Daoy (cell line): ENCODE results near the gene CCNQ. TPM values are rescaled to one million over a fixed set of nuclear protein-coding genes. Genes with fewer than 3 reads are reported as not detected.
"Not testable (repeated sequence)": the region's sequence is repeated elsewhere in the genome, so short reads cannot be mapped to it uniquely, and the experiment has no call there.

ENCODE experiments used
- DNase-seq: peaks from one replicate; pipeline ENCODE4 v3.0.0-alpha.2; 2015; ENCODE audit warnings: low read depth
- total RNA-seq: library from RNA; depleted of rRNA; stranded (reverse); fragments of >200 nt; shearing (Covaris generic); gene quantifications from 2 replicates; pipeline ENCODE4 v1.2.3, GENCODE V29; 2014

Gene CCNQ
- total RNA-seq, 1 experiment from 2014 or later: 41.5 TPM

DNA sequence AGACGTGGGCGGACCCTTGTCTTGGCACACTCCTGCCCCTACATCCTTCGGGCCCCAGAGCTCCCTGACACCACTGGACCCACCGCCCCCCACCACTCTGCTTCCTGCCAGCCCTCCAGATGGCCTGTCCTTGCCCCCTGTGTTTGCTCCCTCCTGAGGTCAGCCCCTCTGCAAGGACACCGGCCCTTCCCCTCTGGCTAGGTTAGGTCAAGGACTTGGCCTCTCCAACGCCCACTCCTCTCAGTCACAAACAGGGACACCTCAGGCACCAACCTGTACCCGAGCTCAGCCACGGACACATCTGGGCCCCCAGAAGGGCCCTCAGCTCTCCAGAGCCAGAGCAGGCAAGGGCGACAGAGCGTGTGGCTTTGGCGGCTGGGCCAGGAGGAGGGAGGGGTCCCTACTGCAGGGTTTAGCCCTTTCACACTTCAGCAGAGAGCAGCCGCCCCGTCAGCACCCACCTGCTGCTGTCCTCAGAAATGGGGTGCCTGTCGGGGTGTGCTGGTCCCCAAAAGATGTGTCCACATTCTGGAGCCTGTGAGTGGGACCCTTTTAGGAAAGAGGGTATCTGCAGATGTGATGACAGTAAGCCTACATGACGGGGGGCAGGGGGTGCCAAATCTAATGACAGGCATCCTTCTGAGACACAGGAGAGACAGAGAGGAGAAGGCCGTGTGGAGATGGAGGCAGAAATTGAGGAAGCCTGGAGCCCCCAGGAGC lies 24.5 kb upstream of the CCNQ start:
- DNase-seq: no peak

DNA sequence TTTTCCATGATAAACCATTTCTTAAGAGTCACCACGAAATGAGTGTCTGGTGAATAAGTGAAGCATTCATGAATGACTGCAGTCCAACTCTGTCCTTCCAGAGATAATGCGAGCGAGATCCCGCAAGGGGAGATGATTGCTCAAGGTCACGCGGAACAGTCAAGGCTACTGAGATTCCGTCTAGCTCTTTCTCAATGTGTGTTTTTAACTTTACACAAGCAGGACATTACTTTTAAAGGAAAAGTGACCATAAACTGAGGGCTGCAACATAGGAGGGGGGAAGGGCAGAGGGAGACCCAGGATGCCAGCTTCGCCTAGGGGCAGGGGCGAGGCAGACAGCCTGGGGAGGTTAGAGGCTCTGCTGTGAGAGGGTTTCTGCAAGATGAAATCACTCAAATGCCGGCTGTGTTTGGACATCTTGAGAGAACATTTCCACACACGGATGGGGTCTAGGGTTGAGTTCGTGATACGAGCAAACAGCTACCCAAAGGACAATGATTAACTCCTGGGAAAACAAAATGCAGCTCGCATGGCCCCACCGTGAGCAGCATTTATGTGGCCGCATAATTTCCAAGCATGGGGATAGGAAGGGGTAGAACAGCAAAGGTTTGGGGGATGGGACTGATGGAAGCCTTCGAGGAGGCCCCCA lies 23.8 kb upstream of the CCNQ start:
- no peak for DNase-seq

DNA sequence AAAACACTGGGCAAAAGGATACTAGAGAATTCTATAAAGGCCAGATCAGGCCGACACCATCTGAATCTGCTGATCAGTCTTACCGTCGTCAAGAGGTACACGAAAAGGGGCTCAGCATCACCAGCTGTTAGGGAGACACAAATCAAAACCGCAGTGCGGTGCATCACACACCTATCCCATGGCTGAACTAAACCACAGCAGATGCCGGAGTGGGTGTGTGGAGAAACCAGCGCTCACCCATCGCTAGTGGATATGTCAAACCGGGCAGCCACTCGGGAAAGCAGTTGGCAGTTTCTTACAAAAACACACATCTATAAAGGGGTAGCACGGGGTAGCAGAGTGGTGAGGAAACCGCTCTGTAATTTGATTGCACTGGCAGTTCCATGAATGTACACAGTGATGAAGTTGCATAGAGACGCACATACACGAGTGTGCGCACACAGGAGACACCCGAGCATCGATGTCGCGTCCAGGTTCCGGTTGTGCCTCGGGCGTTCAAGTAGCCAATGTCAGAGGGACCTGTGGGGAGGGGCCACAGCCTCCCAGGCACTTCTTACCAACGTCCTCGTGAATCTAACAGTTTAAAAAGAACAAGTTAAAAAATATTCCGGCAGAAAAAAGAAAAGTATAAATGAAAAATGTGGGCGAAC lies 23.1 kb upstream of the CCNQ start:
- no peak for DNase-seq

DNA sequence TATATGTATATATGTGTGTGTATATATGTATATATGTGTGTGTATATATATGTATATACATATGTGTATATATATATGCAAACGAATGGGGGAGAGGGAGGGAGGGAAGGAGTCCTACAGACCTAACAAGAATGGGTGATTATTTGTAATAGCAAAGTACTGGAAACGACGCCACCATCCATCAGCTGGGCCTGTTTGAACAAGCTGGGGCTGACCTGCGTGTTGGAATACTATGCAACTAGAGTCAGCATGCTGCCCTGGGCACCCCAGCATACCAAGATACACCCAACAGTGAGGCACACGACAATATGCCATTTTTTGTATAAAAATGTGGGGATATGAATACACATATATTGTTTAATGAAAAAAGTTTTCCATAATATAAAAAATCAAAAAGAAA lies 21.6 kb upstream of the CCNQ start:
- no peak for DNase-seq

DNA sequence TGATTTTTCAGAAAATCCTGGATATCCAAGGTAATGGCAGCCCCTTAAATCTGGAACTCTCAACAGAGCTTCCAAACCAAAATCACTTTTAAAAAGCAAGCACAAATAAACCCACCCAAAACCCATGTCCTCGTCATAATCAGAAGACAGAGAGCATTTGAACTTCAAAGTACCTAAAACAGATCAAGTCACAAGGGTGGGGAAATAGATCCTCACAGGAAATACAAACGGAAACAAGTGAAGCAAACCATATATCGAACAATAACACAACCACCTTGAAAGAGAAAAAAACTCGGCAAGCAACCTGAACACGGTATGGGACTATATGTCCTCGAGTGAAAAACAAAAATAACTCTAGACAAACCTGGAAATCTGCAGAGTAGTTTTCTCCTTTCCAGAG lies 15.9 kb upstream of the CCNQ start:
- no peak for DNase-seq

DNA sequence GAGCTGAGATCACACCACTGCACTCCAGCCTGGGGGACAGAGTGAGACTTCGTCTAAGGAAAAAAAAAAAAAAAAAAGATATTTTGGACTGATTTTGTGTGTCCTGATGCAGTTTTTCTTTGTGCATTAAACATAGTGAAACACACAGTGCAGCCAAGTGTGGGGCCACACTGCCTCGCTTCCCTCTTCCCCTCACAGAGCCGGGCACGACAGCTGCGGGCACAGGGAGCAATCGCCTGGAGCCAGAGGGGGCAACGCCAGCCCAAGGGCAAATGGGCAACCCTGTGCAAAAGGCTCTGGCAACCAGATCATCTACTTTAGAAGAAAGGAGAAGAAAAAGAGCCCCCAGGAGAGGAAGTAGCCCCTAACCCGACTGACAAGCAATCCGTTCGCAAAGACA lies 13.5 kb upstream of the CCNQ start:
- DNase-seq: no peak

DNA sequence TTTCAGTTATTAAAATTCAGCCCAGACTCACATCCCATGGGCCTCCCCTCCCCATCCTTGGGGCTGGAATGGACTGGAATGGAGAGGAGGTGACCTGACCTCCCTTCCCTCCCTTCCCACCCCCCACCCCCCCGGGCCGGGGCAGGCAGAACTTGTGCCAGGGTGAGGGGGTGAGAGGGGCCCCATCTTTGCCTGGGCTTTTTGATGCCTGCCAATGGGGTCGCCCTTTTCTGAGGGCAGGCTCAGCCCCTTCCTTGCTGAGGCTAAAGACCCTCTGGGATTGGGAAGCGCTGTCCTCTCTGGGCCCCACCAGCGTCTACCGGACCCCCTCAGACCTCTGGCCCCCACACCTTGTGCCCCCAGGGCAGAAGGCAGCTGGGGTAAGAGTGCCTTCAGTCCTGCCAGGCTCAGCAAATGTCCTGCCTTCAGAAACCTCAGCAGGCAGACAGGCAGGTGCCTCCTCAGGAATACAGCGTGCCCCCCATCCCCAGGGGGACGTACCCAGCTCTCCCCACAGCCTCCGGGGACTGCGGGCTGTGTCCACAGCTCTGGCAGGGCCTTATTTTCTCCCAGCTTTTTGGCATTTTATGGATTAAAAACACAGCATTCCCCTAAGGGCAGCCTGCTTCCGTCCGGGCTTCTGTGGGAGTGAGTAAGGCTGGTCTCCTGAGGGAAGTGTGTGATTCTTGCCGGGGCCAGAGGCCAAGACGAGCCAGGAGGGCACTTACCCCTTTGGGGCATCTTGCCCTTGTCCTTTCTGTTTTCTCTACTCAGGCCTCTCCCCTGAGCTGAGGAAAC lies 12.6 kb upstream of the CCNQ start:
- no peak for DNase-seq

DNA sequence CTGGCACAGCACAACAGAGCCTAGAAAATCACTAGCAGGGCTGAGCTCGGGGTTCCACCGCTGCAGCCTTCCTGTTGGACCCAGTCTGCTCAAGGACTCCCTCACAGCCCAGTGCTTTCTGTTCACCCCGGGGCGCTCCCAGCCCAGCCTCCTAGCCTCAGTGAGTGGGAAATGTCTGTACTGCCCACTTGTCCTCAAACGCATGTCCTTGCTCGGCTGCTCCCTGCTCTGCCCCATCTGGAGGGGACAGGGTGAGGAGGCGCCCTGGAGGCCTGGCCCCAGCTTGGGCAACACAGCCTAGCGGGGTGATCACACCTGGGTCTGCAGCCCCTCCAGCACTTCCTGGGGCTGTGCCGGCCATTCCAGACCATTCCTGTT lies 11.9 kb upstream of the CCNQ start:
- DNase-seq: no peak

DNA sequence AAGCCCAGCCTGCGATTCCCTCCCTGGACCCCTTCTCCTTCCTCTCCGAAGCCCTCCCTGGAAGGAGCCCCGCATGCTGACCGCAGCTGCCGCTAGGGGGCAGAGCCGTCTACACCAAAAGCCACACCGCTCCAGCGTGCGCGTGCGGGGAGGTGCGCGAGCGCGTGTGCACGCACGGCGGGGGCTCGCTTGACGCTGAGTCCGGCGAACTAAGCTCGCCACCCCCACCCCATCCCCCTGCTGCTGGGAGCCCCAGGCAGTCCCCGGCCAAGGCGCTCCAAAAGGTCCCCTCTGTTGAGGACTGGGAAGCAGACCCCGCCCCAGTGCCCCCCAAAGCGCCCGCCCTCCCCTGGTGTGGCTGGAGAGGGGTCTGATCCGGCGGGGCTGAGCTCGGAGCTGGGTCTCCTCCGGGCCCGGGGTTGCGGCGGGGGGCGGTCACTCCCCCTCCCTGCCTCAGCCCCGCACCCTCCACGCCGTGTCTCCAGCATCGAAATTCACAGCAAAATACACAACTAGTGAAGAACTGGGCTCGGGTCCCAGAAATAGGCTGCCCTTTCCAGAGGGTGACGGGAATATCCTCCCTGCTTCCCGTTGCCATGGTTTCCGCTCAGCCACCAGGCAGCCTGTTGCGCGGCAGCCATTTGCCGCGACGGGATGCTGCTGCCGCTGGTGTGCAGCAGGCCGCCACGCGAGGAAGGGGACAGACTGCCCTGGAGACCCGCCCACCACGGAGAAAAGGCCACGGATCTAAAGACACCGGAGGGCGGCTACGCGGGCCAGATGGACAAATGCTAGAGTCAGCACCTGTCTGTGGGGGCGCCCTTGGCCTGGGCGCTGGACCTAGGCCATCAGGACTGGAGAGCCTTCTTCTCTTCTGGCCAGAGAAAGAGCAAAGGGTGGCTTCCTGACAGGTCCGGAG lies 11.2 kb upstream of the CCNQ start:
- peak; percentile 75 for DNase-seq

DNA sequence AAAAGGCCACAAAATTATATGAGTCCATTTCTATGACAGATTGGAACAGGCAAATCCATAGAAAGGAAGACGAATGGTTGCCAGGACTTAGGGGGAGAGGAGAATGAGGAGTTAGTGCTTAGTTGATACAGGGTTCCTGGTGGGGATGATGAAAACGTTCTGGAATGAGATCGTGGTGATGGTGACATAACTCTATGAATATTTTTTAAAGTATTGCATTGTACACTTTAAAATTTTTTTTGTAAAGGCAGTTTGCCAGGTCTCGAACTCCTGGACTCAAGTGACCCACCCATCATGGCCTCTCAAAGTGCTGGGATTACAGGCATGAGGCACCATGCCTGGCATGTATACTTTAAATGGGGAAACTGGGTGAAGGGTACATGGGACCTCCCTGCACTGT lies 9.9 kb upstream of the CCNQ start:
- DNase-seq: no peak

DNA sequence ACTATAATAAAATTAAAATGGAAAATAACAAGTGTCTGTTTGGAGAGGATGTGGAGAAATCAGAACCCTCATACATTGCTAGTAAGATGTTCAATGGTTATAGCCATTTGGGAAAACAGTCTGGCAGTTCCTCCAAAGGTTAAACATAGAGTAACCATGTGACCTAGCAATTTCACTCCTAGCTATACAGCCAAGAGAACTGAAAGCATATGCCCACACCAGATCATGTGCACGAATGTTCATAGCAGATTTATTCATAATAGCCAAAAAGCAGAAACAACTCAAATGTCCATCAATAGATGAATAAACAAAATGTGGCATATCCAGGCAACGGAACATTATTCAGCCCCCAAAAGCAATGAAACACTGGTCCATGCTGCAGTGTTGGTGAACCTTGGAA lies 9.4 kb upstream of the CCNQ start:
- DNase-seq: no peak

DNA sequence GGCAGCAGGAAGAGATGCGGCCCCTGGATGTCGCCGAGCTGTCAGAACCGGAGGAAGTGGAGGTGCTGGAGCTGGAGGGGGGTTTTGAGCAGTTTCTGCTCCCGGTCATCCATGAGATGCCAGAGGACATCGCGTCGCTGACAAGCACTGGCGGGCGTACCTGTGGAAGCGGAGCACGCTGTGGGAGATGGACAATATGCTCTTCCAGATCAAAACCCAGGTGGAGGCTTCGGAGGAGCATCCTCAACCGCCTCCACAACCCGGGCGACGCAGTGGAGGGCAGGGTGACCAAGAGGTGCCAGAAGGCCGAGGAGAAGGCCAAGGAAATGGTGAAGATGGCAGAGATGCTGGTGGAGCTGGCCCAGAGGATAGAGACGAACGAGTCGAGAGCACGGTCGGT lies 7.6 kb upstream of the CCNQ start:
- no peak for DNase-seq

DNA sequence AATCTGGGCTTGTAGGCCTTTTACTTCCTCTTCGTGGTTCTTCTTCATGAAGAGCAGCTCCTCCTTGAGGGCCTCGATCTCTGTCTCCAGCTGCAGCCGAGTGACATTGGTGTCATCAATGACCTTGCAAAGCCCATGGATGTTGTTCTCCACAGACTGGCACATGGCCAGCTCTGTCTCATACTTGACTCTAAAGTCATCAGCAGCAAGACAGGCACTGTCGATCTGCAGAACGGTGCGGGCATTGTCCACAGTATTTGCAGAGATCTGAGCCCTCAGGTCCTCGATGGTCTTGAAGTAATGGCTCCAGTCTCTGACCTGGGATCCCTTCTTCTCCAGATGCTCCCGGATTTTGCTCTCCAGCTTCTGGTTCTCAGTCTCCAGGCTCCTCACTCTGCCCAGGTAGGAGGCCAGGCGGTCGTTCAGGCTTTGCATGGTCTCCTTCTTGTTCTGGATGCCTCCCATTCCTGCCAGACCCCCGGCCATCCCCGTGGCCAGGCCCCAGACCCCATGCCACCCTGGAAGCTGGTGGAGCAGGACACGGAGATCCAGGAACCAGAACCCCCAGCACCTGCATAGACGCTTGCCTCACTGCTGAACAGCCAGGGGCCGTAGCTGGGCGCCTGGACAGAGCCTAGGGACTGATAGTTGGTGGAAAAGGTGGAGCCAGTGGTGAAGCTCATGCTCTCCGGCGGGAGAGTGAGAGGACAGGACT lies 5.9 kb upstream of the CCNQ start:
- not testable (repeated sequence) for DNase-seq

DNA sequence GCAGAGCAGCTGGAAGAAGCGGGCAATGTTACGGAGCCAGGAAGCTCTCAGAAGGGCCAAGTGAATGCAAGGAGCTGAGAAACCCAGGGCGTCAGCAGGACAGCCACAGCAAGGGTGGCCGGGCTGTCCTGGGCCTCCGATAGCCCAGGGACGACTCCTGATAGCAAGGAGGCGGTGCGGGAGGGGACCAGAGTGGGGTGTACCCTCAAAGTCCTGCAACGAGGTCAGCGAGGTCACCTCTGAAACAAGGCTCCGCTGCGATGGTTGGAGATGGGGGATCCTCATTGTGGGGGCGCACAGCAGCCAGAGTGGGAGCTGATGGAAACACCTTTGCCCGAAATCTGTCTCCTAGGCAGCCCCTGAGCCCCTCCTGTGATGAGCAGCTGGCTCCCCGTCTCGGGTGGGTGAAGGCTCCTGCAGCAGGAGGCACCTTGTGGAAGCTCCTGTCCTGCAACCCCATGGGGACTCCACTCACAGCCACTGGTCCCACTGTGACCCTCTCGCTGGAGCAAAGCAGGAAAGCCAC lies 4.3 kb upstream of the CCNQ start:
- DNase-seq: no peak

DNA sequence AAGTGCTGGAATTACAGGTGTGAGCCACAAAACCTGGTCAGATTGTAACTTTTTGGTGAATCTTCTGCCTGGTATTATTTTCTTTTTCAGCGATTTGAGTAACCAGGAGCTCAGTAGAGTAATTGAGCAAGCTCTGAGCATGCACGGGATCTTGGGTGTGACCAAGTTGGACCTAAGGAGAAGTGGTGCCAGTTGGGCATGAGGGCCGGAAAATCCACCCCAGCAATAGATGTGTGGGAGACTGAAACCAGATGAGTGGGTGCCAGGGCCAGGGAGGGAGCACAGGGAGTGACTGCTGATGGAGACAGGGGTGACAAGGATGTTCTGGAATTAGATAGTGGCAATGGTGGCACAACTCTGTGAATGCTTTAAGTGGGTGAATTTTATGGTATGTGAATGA lies 3.7 kb upstream of the CCNQ start:
- DNase-seq: no peak

DNA sequence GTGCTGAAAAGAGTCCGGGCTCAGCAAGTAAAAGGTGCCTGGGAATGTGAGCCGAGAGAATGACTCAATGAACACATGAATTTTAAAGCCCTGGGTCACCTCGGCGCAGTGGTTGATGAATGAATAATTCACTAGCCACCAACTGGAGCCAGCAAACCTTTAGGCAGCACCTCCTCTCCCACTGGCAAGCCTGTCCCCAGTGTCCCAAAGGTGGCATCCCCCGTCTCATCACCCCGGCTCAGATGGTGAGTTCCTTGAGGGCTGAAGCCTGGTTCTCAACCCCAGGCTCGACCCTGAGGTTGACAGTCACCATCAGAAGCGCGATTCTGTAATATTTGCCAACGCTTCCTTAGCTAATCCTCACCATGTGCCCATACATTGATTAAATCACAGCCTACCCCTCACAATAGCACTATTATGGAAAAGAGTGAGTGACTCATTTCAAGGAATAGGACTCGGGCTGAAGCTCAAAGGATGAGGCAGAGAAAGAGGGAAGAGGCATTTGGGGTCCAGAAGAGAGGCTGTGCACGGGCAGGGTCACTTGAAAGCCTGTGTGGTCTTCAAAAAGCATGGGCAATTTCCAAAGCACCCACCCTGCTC lies 2.7 kb upstream of the CCNQ start:
- no peak for DNase-seq

DNA sequence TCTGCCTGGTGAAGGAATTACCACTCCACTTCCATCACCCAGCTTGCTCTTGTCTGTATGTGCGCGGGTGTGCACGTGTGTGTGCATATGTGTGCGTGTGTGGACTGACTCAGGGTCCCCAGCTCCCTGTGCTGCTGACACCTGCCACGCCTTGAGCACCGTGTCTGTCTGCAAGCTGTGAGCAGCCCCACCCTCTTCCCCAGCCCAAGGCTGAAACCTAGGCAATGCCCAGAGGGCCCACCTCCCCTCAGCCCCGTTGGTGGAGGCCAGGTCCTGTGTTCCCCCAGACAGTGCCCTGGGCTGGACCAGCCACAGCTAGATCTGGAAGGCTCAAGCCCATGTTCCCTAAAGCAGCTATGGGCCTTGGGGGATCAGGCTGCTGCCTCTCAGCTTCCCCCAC lies 2.0 kb upstream of the CCNQ start:
- DNase-seq: no peak

DNA sequence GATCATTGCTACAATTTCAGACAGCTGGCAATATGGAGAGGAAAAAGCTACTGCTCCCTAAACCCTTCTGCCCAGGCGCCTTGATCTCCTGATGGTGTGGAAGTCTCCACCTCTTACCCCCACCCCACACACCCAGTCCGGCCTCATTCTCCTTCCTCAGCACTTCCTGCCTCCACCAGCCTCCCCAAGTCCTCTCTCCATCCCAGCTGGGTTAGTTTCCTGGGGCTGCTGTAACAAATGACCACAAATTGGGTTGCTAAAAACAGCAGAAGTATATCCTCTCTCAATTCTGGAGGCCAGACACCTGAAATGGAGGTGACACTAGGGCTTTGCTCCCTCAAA lies 1.1 kb upstream of the CCNQ start:
- DNase-seq: no peak

DNA sequence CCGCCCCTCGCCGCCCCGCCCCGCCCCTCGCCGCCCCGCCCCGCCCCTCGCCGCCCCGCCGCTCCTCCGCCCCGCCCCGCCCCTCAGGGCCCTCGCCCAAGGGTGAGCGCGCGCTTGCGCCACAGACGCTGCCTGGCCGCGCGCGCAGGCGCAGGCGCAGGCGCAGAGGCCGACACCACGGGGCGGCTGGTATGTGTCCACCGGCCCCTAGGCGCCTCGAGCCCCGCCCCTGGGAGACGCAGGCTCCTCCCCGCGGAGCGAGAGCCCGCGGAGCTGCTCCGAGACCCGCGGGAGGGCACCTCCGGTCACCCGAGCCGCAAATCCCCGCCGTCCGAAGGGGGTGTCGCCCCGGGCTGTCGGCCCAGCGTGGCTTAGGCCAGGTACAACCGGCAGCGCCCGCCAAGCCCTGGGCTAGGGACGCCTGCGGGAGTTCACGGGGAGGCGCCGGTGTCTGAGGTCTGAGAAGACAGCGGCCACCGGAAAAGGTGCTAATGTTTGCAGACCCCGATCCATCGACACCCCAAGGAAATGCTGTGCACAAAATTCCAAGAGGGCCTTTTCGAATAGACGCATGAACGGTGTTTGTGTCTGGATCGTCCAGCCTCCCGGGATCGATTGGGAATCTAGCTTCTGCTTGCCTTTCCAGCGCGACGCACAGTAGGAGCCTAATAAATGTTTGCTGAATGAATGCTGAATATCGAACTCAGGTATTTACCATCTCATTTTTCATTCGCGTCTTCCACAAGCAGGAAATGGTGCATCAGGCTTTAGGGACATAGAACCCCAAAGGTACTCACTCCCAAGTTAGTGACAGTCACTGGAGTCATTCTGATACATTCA lies 473 bp upstream of the CCNQ start:
- DNase-seq: peak; percentile 90
